ENCODE results near the gene ATAD3A. TPM values are rescaled to one million over a fixed set of nuclear protein-coding genes. Genes with fewer than 3 reads are reported as not detected.
"Not testable (repeated sequence)": the region's sequence is repeated elsewhere in the genome, so short reads cannot be mapped to it uniquely, and the experiment has no call there.

ATAD3A gene
- total RNA-seq, 1 donor from 2014 or later = 6.8 TPM

DNA sequence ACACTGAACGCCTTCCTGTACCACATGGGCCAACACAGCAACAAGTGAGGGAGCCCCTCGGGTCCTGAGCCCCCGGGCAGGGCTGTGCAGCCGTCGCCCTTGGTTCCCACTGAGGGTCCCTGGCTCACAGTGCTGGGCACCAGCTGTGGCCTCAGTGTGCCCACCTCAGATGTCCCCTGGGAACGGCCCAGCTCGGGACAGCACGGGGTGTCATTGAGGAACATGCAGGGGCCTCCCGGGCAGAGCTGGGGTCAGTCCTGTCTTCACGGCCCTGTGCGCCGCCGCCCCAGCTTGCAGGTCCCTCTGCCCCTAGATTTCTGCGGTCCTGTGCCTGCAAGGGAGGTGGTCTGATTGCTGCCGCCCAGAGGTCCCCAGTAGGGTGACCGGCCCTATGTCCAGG lies 22.7 kb upstream of the ATAD3A start:
- H3K36me3 ChIP-seq (ENCODE audit: control insufficient read depth in 3 of 3, insufficient read depth in 3 of 3, low read length in 3 of 3) = peaks cover 36 to 45% (median 41%) of the 10 kb centered on the region in 3 donors
- no peaks in the 10 kb centered on the region for H3K4me1 ChIP-seq (ENCODE audit: control insufficient read depth in 3 of 3, insufficient read depth in 3 of 3, low read length in 3 of 3)
- H3K27me3 ChIP-seq (ENCODE audit: control insufficient read depth in 3 of 3, insufficient read depth in 3 of 3, low read length in 3 of 3) = no peaks in the 10 kb centered on the region
- H3K4me3 ChIP-seq (ENCODE audit: low read length in 3 of 3) = no peak overlapping the region
- H3K9ac ChIP-seq (ENCODE audit: low read depth in 1 of 3, low read length in 3 of 3) = no peak overlapping the region
- no peak overlapping the region for H3K27ac ChIP-seq (ENCODE audit: low read depth, low read length)
- H3K9me3 ChIP-seq (ENCODE audit: control insufficient read depth in 3 of 3, low read length in 3 of 3) = no peaks in the 10 kb centered on the region

- Histone ChIP-seq H3K4me3 (ENCODE audit: low read length in 3 of 3) (no peak overlapping the region), H3K9me3 (ENCODE audit: control insufficient read depth in 3 of 3, low read length in 3 of 3) (no peaks in the 10 kb centered on the region), H3K27ac (ENCODE audit: low read depth, low read length) (no peak overlapping the region), H3K9ac (ENCODE audit: low read depth in 1 of 3, low read length in 3 of 3) (no peak overlapping the region), H3K4me1 (ENCODE audit: control insufficient read depth in 3 of 3, insufficient read depth in 3 of 3, low read length in 3 of 3) (no peaks in the 10 kb centered on the region), H3K36me3 (ENCODE audit: control insufficient read depth in 3 of 3, insufficient read depth in 3 of 3, low read length in 3 of 3) (peaks cover 36 to 44% (median 41%) of the 10 kb centered on the region in 3 donors), H3K27me3 (ENCODE audit: control insufficient read depth in 3 of 3, insufficient read depth in 3 of 3, low read length in 3 of 3) (no peaks in the 10 kb centered on the region)
Observed at GRCh38 chr1:1489861-1490260, 22.1 kb upstream of the ATAD3A start.

- Histone ChIP-seq H3K36me3 (ENCODE audit: control insufficient read depth in 3 of 3, insufficient read depth in 3 of 3, low read length in 3 of 3) (peaks cover 36 to 44% (median 42%) of the 10 kb centered on the region in 3 donors), H3K4me1 (ENCODE audit: control insufficient read depth in 3 of 3, insufficient read depth in 3 of 3, low read length in 3 of 3) (no peaks in the 10 kb centered on the region), H3K9me3 (ENCODE audit: control insufficient read depth in 3 of 3, low read length in 3 of 3) (no peaks in the 10 kb centered on the region), H3K27me3 (ENCODE audit: control insufficient read depth in 3 of 3, insufficient read depth in 3 of 3, low read length in 3 of 3) (no peaks in the 10 kb centered on the region), H3K9ac (ENCODE audit: low read depth in 1 of 3, low read length in 3 of 3) (no peak overlapping the region), H3K4me3 (ENCODE audit: low read length in 3 of 3) (no peak overlapping the region), H3K27ac (ENCODE audit: low read depth, low read length) (no peak overlapping the region)
Observed at GRCh38 chr1:1490633-1491230, 21.2 kb upstream of the ATAD3A start.

DNA sequence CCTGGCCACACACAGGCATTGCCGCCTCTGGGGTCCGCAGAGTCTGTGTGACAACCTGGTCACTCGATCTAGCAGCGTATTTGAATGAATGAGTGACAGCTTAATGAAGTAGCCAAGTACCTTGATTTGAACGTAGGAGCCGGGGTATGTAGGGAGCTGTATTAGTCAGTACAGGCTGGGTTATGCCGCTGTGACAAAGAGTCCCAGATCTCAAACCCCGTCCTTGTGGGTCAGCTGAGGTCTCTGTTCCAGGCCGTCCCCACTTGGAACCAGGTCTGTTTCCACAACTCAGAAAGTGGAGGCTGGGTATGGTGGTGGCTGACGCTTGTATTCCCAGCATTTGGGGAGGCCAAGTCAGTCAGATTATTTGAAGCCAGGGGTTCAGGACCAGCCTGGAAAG lies 20.4 kb upstream of the ATAD3A start:
- H3K27ac ChIP-seq (ENCODE audit: low read depth, low read length) = no peak overlapping the region
- H3K9ac ChIP-seq (ENCODE audit: low read depth in 1 of 3, low read length in 3 of 3) = no peak overlapping the region
- no peak overlapping the region for H3K4me3 ChIP-seq (ENCODE audit: low read length in 3 of 3)
- no peaks in the 10 kb centered on the region for H3K4me1 ChIP-seq (ENCODE audit: control insufficient read depth in 3 of 3, insufficient read depth in 3 of 3, low read length in 3 of 3)
- H3K36me3 ChIP-seq (ENCODE audit: control insufficient read depth in 3 of 3, insufficient read depth in 3 of 3, low read length in 3 of 3) = peaks cover 36 to 44% (median 38%) of the 10 kb centered on the region in 3 donors
- H3K27me3 ChIP-seq (ENCODE audit: control insufficient read depth in 3 of 3, insufficient read depth in 3 of 3, low read length in 3 of 3) = no peaks in the 10 kb centered on the region
- H3K9me3 ChIP-seq (ENCODE audit: control insufficient read depth in 3 of 3, low read length in 3 of 3) = no peaks in the 10 kb centered on the region

DNA sequence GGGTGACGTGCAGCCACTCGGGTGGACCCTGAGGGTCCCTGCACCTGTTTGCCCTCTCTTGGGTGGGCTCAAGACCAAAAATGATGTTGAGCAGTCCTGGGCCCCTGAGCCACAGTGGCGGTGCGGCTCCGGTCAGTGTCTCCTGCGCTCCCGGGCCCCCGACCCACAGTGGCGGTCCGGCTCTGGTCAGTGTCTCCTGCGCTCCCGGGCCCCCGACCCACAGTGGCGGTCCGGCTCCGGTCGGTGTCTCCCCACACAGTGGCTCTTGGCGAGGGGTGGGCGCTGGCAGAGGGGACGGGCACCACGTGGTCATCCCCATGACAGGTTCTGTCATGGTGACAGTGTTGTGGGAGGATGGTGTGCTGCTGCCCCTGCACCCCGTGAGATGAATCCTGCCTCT lies 17.7 kb upstream of the ATAD3A start:
- not testable (repeated sequence) for H3K9me3 ChIP-seq (ENCODE audit: control insufficient read depth in 3 of 3, low read length in 3 of 3); H3K4me1 ChIP-seq (ENCODE audit: control insufficient read depth in 3 of 3, insufficient read depth in 3 of 3, low read length in 3 of 3); H3K27me3 ChIP-seq (ENCODE audit: control insufficient read depth in 3 of 3, insufficient read depth in 3 of 3, low read length in 3 of 3); H3K9ac ChIP-seq (ENCODE audit: low read depth in 1 of 3, low read length in 3 of 3); H3K4me3 ChIP-seq (ENCODE audit: low read length in 3 of 3); H3K27ac ChIP-seq (ENCODE audit: low read depth, low read length)
- H3K36me3 ChIP-seq (ENCODE audit: control insufficient read depth in 3 of 3, insufficient read depth in 3 of 3, low read length in 3 of 3) = peaks cover 22 to 24% (median 23%) of the 10 kb centered on the region in 3 donors

DNA sequence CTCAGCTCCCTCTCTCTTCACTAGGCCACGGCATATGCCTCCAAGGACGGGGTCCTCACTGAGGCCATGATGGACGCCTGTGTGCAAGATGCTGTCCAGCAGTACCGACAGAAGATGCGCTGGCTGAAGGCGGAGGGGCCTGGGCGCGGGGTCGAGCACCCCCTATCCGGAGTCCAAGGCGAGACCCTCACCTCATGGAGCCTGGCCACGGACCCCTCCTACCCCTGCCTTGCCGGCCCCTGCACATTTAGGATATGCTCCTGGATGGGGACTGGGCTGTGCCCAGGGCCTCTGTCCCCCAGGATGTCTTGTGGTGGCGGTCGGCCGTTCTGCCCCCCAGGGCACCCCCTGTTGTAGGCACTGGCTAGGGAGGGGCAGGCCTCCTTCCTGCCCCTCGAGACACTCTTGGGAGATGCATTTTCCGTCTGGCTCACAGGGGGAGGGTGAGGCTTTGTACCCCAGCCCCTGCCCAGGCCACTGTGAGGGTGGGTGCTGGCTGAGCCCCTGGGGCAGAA lies 16.4 kb upstream of the ATAD3A start:
- H3K36me3 ChIP-seq (ENCODE audit: control insufficient read depth in 3 of 3, insufficient read depth in 3 of 3, low read length in 3 of 3) = peaks cover 16 to 18% (median 18%) of the 10 kb centered on the region in 3 donors
- H3K4me3 ChIP-seq (ENCODE audit: low read length in 3 of 3); H3K27ac ChIP-seq (ENCODE audit: low read depth, low read length); H3K27me3 ChIP-seq (ENCODE audit: control insufficient read depth in 3 of 3, insufficient read depth in 3 of 3, low read length in 3 of 3); H3K9ac ChIP-seq (ENCODE audit: low read depth in 1 of 3, low read length in 3 of 3); H3K9me3 ChIP-seq (ENCODE audit: control insufficient read depth in 3 of 3, low read length in 3 of 3); H3K4me1 ChIP-seq (ENCODE audit: control insufficient read depth in 3 of 3, insufficient read depth in 3 of 3, low read length in 3 of 3): not testable (repeated sequence)

GRCh38 chr1:1504777-1505365 lies 7.1 kb upstream of the ATAD3A start:
- Histone ChIP-seq H3K27ac (ENCODE audit: low read depth, low read length) (peak overlapping the region; percentile 82), H3K9ac (ENCODE audit: low read depth in 1 of 3, low read length in 3 of 3) (peak overlapping the region in 1 of 3 donors; percentile 66), H3K4me3 (ENCODE audit: low read length in 3 of 3) (peak overlapping the region in 1 of 3 donors; percentile 45), H3K4me1 (ENCODE audit: control insufficient read depth in 3 of 3, insufficient read depth in 3 of 3, low read length in 3 of 3) (peaks cover 0 to 21% (median 15%) of the 10 kb centered on the region in 3 donors)
- not testable (repeated sequence) for H3K9me3 ChIP-seq (ENCODE audit: control insufficient read depth in 3 of 3, low read length in 3 of 3); H3K36me3 ChIP-seq (ENCODE audit: control insufficient read depth in 3 of 3, insufficient read depth in 3 of 3, low read length in 3 of 3); H3K27me3 ChIP-seq (ENCODE audit: control insufficient read depth in 3 of 3, insufficient read depth in 3 of 3, low read length in 3 of 3)

DNA sequence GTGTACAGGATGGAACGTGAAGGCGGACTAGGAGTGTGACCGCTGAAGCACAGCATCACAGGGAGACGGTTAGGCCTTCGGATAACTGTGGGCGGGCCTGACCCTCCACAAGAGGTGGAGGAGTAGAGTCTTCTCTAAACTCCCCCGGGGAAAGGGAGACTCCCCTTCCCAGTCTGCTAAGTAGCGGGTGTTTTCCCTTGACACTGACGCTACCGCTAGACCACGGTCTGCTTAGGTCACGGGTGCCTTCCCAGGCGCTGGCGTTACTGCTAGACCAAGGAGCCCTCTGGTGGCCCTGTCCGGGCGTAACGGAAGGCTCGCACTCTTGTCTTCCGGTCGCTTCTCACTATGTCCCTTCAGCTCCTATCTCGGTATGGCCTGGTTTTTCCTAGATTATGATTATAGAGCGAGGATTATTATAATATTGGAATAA lies 6.6 kb upstream of the ATAD3A start:
- not testable (repeated sequence) for H3K9me3 ChIP-seq (ENCODE audit: control insufficient read depth in 3 of 3, low read length in 3 of 3); H3K27me3 ChIP-seq (ENCODE audit: control insufficient read depth in 3 of 3, insufficient read depth in 3 of 3, low read length in 3 of 3); H3K36me3 ChIP-seq (ENCODE audit: control insufficient read depth in 3 of 3, insufficient read depth in 3 of 3, low read length in 3 of 3)
- Histone ChIP-seq H3K4me3 (ENCODE audit: low read length in 3 of 3) (peak overlapping the region in 1 of 3 donors; percentile 45), H3K4me1 (ENCODE audit: control insufficient read depth in 3 of 3, insufficient read depth in 3 of 3, low read length in 3 of 3) (peaks cover 0 to 21% (median 15%) of the 10 kb centered on the region in 3 donors), H3K27ac (ENCODE audit: low read depth, low read length) (peak overlapping the region; percentile 82), H3K9ac (ENCODE audit: low read depth in 1 of 3, low read length in 3 of 3) (peak overlapping the region in 2 of 3 donors; percentile 50 to 66)

GRCh38 chr1:1505801-1506200 lies 6.2 kb upstream of the ATAD3A start:
- H3K27me3 ChIP-seq (ENCODE audit: control insufficient read depth in 3 of 3, insufficient read depth in 3 of 3, low read length in 3 of 3); H3K9me3 ChIP-seq (ENCODE audit: control insufficient read depth in 3 of 3, low read length in 3 of 3); H3K36me3 ChIP-seq (ENCODE audit: control insufficient read depth in 3 of 3, insufficient read depth in 3 of 3, low read length in 3 of 3): not testable (repeated sequence)
- peak overlapping the region in 2 of 3 donors; percentile 50 to 66 for H3K9ac ChIP-seq (ENCODE audit: low read depth in 1 of 3, low read length in 3 of 3)
- H3K27ac ChIP-seq (ENCODE audit: low read depth, low read length) = peak overlapping the region; percentile 82
- peaks cover 1 to 22% (median 18%) of the 10 kb centered on the region in 3 donors for H3K4me1 ChIP-seq (ENCODE audit: control insufficient read depth in 3 of 3, insufficient read depth in 3 of 3, low read length in 3 of 3)
- peak overlapping the region in 2 of 3 donors; percentile 14 to 27 for H3K4me3 ChIP-seq (ENCODE audit: low read length in 3 of 3)

DNA sequence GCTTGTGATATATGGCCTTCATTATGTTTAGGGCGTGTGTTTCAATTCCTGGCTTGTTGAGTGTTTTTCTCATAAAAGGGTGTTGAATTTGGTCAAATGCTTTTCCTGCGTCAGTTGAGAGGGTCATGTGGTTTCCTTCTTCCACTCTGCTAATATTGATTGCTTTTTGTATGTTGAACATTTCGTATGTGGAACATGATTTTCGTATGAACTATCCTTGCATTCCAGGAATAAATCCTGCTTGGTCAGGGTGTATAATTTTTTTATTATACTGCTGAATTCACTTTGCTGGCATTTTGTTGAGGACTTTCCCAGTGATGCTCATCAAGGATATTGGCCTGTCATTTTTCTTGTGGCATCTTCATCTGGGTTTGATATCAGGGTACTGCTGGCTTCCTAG lies 4.7 kb upstream of the ATAD3A start:
- Histone ChIP-seq H3K9ac (ENCODE audit: low read depth in 1 of 3, low read length in 3 of 3) (no peak overlapping the region), H3K27ac (ENCODE audit: low read depth, low read length) (no peak overlapping the region), H3K4me1 (ENCODE audit: control insufficient read depth in 3 of 3, insufficient read depth in 3 of 3, low read length in 3 of 3) (peaks cover 5 to 31% (median 23%) of the 10 kb centered on the region in 3 donors), H3K36me3 (ENCODE audit: control insufficient read depth in 3 of 3, insufficient read depth in 3 of 3, low read length in 3 of 3) (no peaks in the 10 kb centered on the region), H3K27me3 (ENCODE audit: control insufficient read depth in 3 of 3, insufficient read depth in 3 of 3, low read length in 3 of 3) (no peaks in the 10 kb centered on the region), H3K9me3 (ENCODE audit: control insufficient read depth in 3 of 3, low read length in 3 of 3) (no peaks in the 10 kb centered on the region), H3K4me3 (ENCODE audit: low read length in 3 of 3) (no peak overlapping the region)
